A673 (cell line): ENCODE data around the gene NUCB1. TPM values are rescaled to one million over a fixed set of nuclear protein-coding genes. Genes with fewer than 3 reads are reported as not detected.
A peak's percentile ranks its signal among the peaks of the same experiment; 100 is the strongest.
"Not testable (repeated sequence)": the region's sequence is repeated elsewhere in the genome, so short reads cannot be mapped to it uniquely, and the experiment has no call there.

Experiments used
- BruUV-seq: library from RNA; stranded (reverse); fragments of 400-500 nt; replicated peaks from 2 replicates; lab custom pipeline; 2021; lab: Mats Ljungman, UMichigan
- CTCF ChIA-PET: fragments of 300-600 bp; sonication (Branson Sonifier 250); formaldehyde crosslinking; loops from one replicate; lab custom pipeline; 2022; ENCODE audit warnings: antibody characterized with exemption; lab: Charles Lee
- POLR2A ChIA-PET: fragments of 300-600 bp; sonication (Branson Sonifier 250); formaldehyde crosslinking; loops from one replicate; lab custom pipeline; 2022; ENCODE audit warnings: antibody characterized with exemption; ENCODE audit not compliant: low non-redundant PET; lab: Charles Lee
- DNase-seq: peaks from one replicate; pipeline ENCODE4 v3.0.0-alpha.2; 2015; ENCODE audit warnings: low spot score
- H3K27ac ChIP-seq: fragments of 200-600 bp; sonication (generic); 2 replicates; pipeline ENCODE4 v1.5.1; 2016; ENCODE audit warnings: mixed run types, low read depth, mild to moderate bottlenecking, mixed read lengths, antibody characterized with exemption, low read length; ENCODE audit not compliant: poor library complexity, severe bottlenecking
- H3K27me3 ChIP-seq: fragments of 200-600 bp; sonication (generic); replicated peaks from 2 replicates; pipeline ENCODE4 v1.6.1; 2017; ENCODE audit warnings: mixed run types, low read depth, mild to moderate bottlenecking, mixed read lengths, antibody characterized with exemption, low read length; ENCODE audit not compliant: insufficient read depth, poor library complexity
- H3K36me3 ChIP-seq: fragments of 200-600 bp; sonication (generic); 2 replicates; pipeline ENCODE4 v1.6.1; 2016; ENCODE audit warnings: mixed run types, mild to moderate bottlenecking, mixed read lengths, antibody characterized with exemption, low read length; ENCODE audit not compliant: insufficient read depth, poor library complexity, severe bottlenecking
- H3K4me1 ChIP-seq: fragments of 200-600 bp; sonication (generic); 2 replicates; pipeline ENCODE4 v1.6.1; 2017; ENCODE audit warnings: mixed run types, mild to moderate bottlenecking, mixed read lengths, antibody characterized with exemption, low read length; ENCODE audit not compliant: insufficient read depth, poor library complexity, severe bottlenecking
- H3K4me3 ChIP-seq: fragments of 200-600 bp; sonication (generic); 2 replicates; pipeline ENCODE4 v1.5.1; 2016; ENCODE audit warnings: low read depth, mixed run types, mild to moderate bottlenecking, mixed read lengths, low read length; ENCODE audit not compliant: poor library complexity, severe bottlenecking
- H3K9me3 ChIP-seq: fragments of 200-600 bp; sonication (generic); 2 replicates; pipeline ENCODE4 v1.6.1; 2016; ENCODE audit warnings: mixed run types, low read depth, mild to moderate bottlenecking, mixed read lengths, antibody characterized with exemption, low read length; ENCODE audit not compliant: poor library complexity, severe bottlenecking
- CTCF ChIP-seq: fragments of 300-800, 200-600 bp; sonication (generic); conservative IDR thresholded peaks from 2 replicates; pipeline ENCODE4 v1.5.1; 2017; ENCODE audit warnings: low read depth, mild to moderate bottlenecking, antibody characterized with exemption, low read length, moderate library complexity, mixed read lengths
- EZH2 ChIP-seq: fragments of 200-600 bp; sonication (generic); IDR thresholded peaks from 2 replicates; pipeline ENCODE4 v1.6.1; 2017; ENCODE audit warnings: borderline replicate concordance, low read depth, mild to moderate bottlenecking, mixed read lengths, antibody characterized with exemption, low read length; ENCODE audit not compliant: poor library complexity, severe bottlenecking
- intact Hi-C: fragments of 100-400 bp; cut with micrococcal nuclease; formaldehyde crosslinking; loops from one replicate; pipeline ENCODE4 v1.10.0; 2022; ENCODE audit not compliant: unreplicated experiment
- total RNA-seq: library from RNA; stranded (reverse); gene quantifications from 2 replicates; pipeline ENCODE4 v1.2.3, GENCODE V29; 2021

The NUCB1 gene
- total RNA-seq, 1 experiment from 2014 or later, result 86.7 TPM

- H3K4me3 ChIP-seq, result no peak overlapping the region
- no peak for DNase-seq
- CTCF ChIA-PET, result no interaction called here
- peaks cover 3% of the 10 kb centered on the region for H3K4me1 ChIP-seq
- H3K36me3 ChIP-seq, result no peaks in the 10 kb centered on the region
- intact Hi-C loops, result no loop called here
- POLR2A ChIA-PET, result no interaction called here
- no peaks in the 10 kb centered on the region for H3K9me3 ChIP-seq
- TF ChIP-seq EZH2 (no peak), CTCF (no peak)
- H3K27me3 ChIP-seq, result no peaks in the 10 kb centered on the region
- BruUV-seq, result no TSS peak
- H3K27ac ChIP-seq, result no peak overlapping the region
These were observed 2.9 kb upstream of the NUCB1 start for GRCh38 chr19:48897181-48897580.

GRCh38 chr19:48899386-48899749, 744 bp upstream of the NUCB1 start:
- Histone ChIP-seq H3K4me3 (peak overlapping the region; percentile 57), H3K27ac (peak overlapping the region; percentile 79)
- H3K27me3 ChIP-seq, H3K4me1 ChIP-seq, intact Hi-C loops, H3K9me3 ChIP-seq, H3K36me3 ChIP-seq, DNase-seq, BruUV-seq: not testable (repeated sequence)
- CTCF ChIA-PET, result interaction anchor here (1.0 to 1.2 kb wide), 2 partner anchors 71 to 94 kb away, joined by 7 read pairs; partner anchors contain the start of genes GYS1 and RUVBL2
- POLR2A ChIA-PET, result interaction anchor here (1.2 kb wide), 1 partner anchor 24 kb away, joined by 7 read pairs; no protein-coding TSS in a partner anchor

DNA sequence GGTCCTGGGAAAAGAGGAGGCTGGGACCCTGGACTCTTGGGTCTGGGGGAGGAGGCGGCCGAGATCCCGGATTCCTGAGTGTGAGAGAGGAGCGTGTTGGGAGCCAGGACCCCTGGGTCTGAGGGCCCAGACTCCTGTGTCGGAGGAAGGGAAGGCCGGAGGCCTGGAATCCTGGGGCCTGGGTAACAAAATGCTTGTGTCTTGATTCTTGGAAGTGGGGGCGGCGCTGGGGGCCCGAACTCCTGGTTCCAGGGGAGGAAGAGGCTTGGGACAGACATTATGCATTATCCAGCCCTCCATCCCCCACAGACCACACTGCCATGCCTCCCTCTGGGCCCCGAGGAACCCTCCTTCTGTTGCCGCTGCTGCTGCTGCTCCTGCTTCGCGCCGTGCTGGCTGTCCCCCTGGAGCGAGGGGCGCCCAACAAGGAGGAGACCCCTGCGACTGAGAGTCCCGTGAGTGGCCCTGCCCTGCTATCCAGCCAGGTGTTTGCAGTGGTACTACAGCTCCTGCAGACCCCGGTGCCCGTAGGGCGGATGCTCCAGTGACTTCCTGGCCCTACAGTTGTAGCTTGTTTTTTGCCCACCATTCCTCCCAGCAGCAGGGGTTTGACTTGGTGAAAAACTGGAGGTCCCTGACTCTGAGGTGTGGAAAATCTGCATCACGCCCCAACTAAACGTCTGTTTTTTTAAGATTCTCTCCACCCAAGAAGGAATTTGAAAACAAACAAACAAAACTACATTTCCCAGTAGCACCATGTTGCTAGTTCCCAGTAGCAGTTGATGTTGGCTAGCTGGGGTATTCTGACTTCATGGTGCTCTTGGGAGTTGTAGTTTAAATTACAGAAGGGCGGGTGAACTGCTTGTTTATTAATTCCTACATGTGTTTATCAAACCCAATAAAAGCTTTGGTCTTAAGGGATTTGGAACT, 630 bp downstream of the NUCB1 start:
- CTCF ChIA-PET, result interaction anchor here (1.0 to 1.2 kb wide), 2 partner anchors 70 to 92 kb away, joined by 7 read pairs; partner anchors contain the start of genes GYS1 and RUVBL2
- Histone ChIP-seq H3K27ac (peak overlapping the region; percentile 79), H3K9me3 (no peaks in the 10 kb centered on the region), H3K36me3 (no peaks in the 10 kb centered on the region), H3K27me3 (no peaks in the 10 kb centered on the region), H3K4me3 (peak overlapping the region; percentile 57), H3K4me1 (peaks cover 3% of the 10 kb centered on the region)
- POLR2A ChIA-PET, result interaction anchor here (0.7 to 1.2 kb wide), 3 partner anchors 24 to 277 kb away, joined by 3 to 7 read pairs (median 3); no protein-coding TSS in a partner anchor
- TF ChIP-seq EZH2, result no peak
- TF ChIP-seq CTCF, result no peak; the same call in 1 of the 2 replicates
- intact Hi-C loops, result no loop called here
- DNase-seq, result peak; percentile 60
- TSS peak; percentile 86 for BruUV-seq

DNA sequence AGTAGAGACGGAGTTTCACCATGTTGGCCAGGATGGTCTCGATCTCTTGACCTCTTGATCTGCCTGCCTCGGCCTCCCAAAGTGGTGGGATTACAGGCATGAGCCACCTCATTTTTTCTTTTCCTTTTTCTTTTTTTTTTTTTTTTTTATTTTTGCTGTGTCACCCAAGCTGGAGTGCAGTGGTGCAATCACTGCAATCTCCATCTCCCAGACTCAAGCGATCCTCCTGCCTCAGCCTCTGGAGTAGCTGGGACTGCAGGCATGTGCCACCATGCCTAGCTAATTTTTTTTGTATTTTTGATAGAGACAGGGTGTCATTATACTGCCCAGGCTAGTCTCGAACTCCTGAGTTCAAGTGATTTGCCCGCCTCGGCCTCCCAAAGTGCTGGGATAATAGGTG, 2.2 kb downstream of the NUCB1 start:
- H3K4me1 ChIP-seq, H3K9me3 ChIP-seq, H3K27me3 ChIP-seq, H3K4me3 ChIP-seq, BruUV-seq, intact Hi-C loops, POLR2A ChIA-PET, H3K36me3 ChIP-seq, CTCF ChIA-PET, H3K27ac ChIP-seq, DNase-seq: not testable (repeated sequence)

GRCh38 chr19:48903788-48904187, 3.7 kb downstream of the NUCB1 start:
- not testable (repeated sequence) for H3K9me3 ChIP-seq

More at GRCh38 chr19:48903788-48904187, 3.7 kb downstream of the NUCB1 start:
- H3K4me1 ChIP-seq, H3K27me3 ChIP-seq, BruUV-seq, H3K27ac ChIP-seq, DNase-seq, H3K36me3 ChIP-seq, POLR2A ChIA-PET, H3K4me3 ChIP-seq, CTCF ChIA-PET, intact Hi-C loops: not testable (repeated sequence)
